Glutamatergic neuron (in vitro differentiated cells): ENCODE results near the gene OR10T2. TPM values are rescaled to one million over a fixed set of nuclear protein-coding genes. Genes with fewer than 3 reads are reported as not detected.

Experiments
- DNase-seq: peaks from one replicate; pipeline ENCODE4 v3.0.0; 2022
- H3K27ac Mint-ChIP-seq: one replicate; pipeline ENCODE4 v1.8.0; 2020; ENCODE audit warnings: mild to moderate bottlenecking, mixed read lengths, inconsistent platforms; ENCODE audit not compliant: unreplicated experiment
- H3K27me3 Mint-ChIP-seq: one replicate; pipeline ENCODE4 v1.8.0; 2020; ENCODE audit warnings: mild to moderate bottlenecking, moderate library complexity, mixed read lengths, inconsistent platforms; ENCODE audit not compliant: unreplicated experiment
- H3K36me3 Mint-ChIP-seq: one replicate; pipeline ENCODE4 v1.8.0; 2020; ENCODE audit warnings: mild to moderate bottlenecking, mixed read lengths, inconsistent platforms; ENCODE audit not compliant: unreplicated experiment
- H3K4me1 Mint-ChIP-seq: one replicate; pipeline ENCODE4 v1.8.0; 2020; ENCODE audit warnings: mild to moderate bottlenecking, low read depth, mixed read lengths, inconsistent platforms; ENCODE audit not compliant: unreplicated experiment
- H3K4me3 Mint-ChIP-seq: one replicate; pipeline ENCODE4 v1.8.0; 2020; ENCODE audit warnings: mild to moderate bottlenecking, mixed read lengths, inconsistent platforms; ENCODE audit not compliant: unreplicated experiment
- H3K9me3 Mint-ChIP-seq: one replicate; pipeline ENCODE4 v1.8.0; 2020; ENCODE audit warnings: mild to moderate bottlenecking, moderate library complexity, mixed read lengths, inconsistent platforms; ENCODE audit not compliant: unreplicated experiment
- CTCF ChIP-seq: fragments of 200-600 bp; sonication (generic); IDR thresholded peaks from one replicate; pipeline ENCODE4 v1.5.0; 2021; ENCODE audit not compliant: partially characterized antibody, unreplicated experiment
- total RNA-seq: library from RNA; stranded (reverse); fragmentation: NEBNext Ultra II Directional; extraction: Animal tissue kit (Norgen Biotek cat#: 25700); gene quantifications from one replicate; pipeline ENCODE4 v1.2.1, GENCODE V29; 2021; ENCODE audit not compliant: unreplicated experiment

The OR10T2 gene
- total RNA-seq, 1 donor from 2014 or later, result not detected

GRCh38 chr1:158425027-158425426, 25.8 kb upstream of the OR10T2 start:
- Mint-ChIP-seq H3K27me3 (no peaks in the 10 kb centered on the region), H3K9me3 (no peaks in the 10 kb centered on the region), H3K27ac (no peak overlapping the region), H3K4me3 (no peak overlapping the region), H3K4me1 (no peaks in the 10 kb centered on the region), H3K36me3 (no peaks in the 10 kb centered on the region)
- no peak for TF ChIP-seq CTCF
- DNase-seq, result no peak

GRCh38 chr1:158422212-158422611, 22.9 kb upstream of the OR10T2 start:
- H3K27ac Mint-ChIP-seq, result no peak overlapping the region
- peaks cover 1% of the 10 kb centered on the region for H3K27me3 Mint-ChIP-seq
- no peak for TF ChIP-seq CTCF
- DNase-seq, result no peak
- no peaks in the 10 kb centered on the region for H3K36me3 Mint-ChIP-seq
- no peak overlapping the region for H3K4me3 Mint-ChIP-seq
- no peaks in the 10 kb centered on the region for H3K9me3 Mint-ChIP-seq
- no peaks in the 10 kb centered on the region for H3K4me1 Mint-ChIP-seq

DNA sequence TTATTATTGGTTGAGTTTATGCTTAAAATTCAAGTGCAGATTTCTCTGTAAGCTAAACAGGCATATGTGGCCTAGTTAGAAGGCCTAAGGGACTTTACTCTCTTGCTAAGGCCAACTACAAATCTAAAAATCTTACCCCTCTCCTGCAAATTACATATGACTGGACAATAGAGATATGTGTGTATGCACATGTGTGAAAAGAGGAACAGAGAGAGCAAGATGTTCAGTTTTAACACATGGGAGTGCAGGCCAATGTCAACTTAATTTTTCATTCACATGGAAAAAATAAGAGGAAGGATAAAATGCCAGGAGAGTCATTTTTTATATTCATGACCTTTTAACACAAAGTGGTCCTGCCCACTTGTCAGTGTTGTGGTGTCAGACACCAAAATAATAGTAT, 18.3 kb upstream of the OR10T2 start:
- H3K4me3 Mint-ChIP-seq, result no peak overlapping the region
- TF ChIP-seq CTCF, result no peak
- H3K36me3 Mint-ChIP-seq, result no peaks in the 10 kb centered on the region
- no peak for DNase-seq
- H3K9me3 Mint-ChIP-seq, result peaks cover 2% of the 10 kb centered on the region
- H3K27me3 Mint-ChIP-seq, result peaks cover 1% of the 10 kb centered on the region
- H3K27ac Mint-ChIP-seq, result no peak overlapping the region
- no peaks in the 10 kb centered on the region for H3K4me1 Mint-ChIP-seq

GRCh38 chr1:158414651-158415345, 15.5 kb upstream of the OR10T2 start:
- no peak for TF ChIP-seq CTCF
- H3K9me3 Mint-ChIP-seq, result peaks cover 2% of the 10 kb centered on the region
- H3K4me1 Mint-ChIP-seq, result no peaks in the 10 kb centered on the region
- H3K27ac Mint-ChIP-seq, result no peak overlapping the region
- peaks cover 1% of the 10 kb centered on the region for H3K27me3 Mint-ChIP-seq
- no peaks in the 10 kb centered on the region for H3K36me3 Mint-ChIP-seq
- no peak overlapping the region for H3K4me3 Mint-ChIP-seq
- no peak for DNase-seq

GRCh38 chr1:158407092-158407491, 7.8 kb upstream of the OR10T2 start:
- no peak overlapping the region for H3K27ac Mint-ChIP-seq
- H3K27me3 Mint-ChIP-seq, result no peaks in the 10 kb centered on the region
- no peaks in the 10 kb centered on the region for H3K36me3 Mint-ChIP-seq
- H3K9me3 Mint-ChIP-seq, result no peaks in the 10 kb centered on the region
- no peak for TF ChIP-seq CTCF
- H3K4me3 Mint-ChIP-seq, result no peak overlapping the region
- H3K4me1 Mint-ChIP-seq, result no peaks in the 10 kb centered on the region
- no peak for DNase-seq
